Right cardiac atrium (tissue), 5 donors: ENCODE measurements around the gene MYO10. TPM values are rescaled to one million over a fixed set of nuclear protein-coding genes. Genes with fewer than 3 reads are reported as not detected.

ENCODE experiments used
- ATAC-seq, 2 donors: fragments of 200-7000 bp; cut with Tn5 transposase; one replicate each; pipeline versions ENCODE4 v1.8.0 to v1.9.1; 2020; ENCODE audit warnings: moderate library complexity in 2 of 2, mild to moderate bottlenecking in 1 of 2
- DNase-seq, 3 donors: peaks; one replicate each; pipeline ENCODE4 v3.0.0-alpha.2; 2020
- H3K27ac ChIP-seq: one replicate; pipeline ENCODE4 v1.5.1; 2013; ENCODE audit warnings: mild to moderate bottlenecking, low read length, control low read depth, moderate library complexity
- H3K27me3 ChIP-seq: one replicate; pipeline ENCODE4 v1.6.1; 2013; ENCODE audit not compliant: control insufficient read depth, insufficient read depth
- H3K4me1 ChIP-seq: one replicate; pipeline ENCODE4 v1.6.1; 2013; ENCODE audit warnings: low read length; ENCODE audit not compliant: control insufficient read depth, insufficient read depth
- H3K4me3 ChIP-seq: one replicate; pipeline ENCODE4 v1.5.1; 2013; ENCODE audit warnings: low read length, control low read depth
- H3K9me3 ChIP-seq: one replicate; pipeline ENCODE4 v1.6.1; 2013; ENCODE audit warnings: low read length; ENCODE audit not compliant: control insufficient read depth
- WGBS: extraction: QIAGEN DNeasy Blood & Tissue Kit; methylation state at CpG from one replicate; pipeline ENCODE4 v1.1.7; 2013; 5-methylcytosine and 5-hydroxymethylcytosine counted together
- intact Hi-C, 4 donors: fragments of 100-400 bp; cut with DNase I; formaldehyde crosslinking; loops; one replicate each; pipeline versions ENCODE4 v1.11.0 to v1.14.0; 2022 to 2023
- polyA plus RNA-seq: library from polyadenylated mRNA; stranded (reverse); fragments of 200-250 nt; gene quantifications from one replicate; pipeline ENCODE4 v1.2.3, GENCODE V29; 2013
- total RNA-seq, 4 donors: library from RNA; stranded (reverse); fragmentation: NEBNext Ultra II Directional; extraction: Animal tissue kit (Norgen Biotek cat#: 25700); gene quantifications; one replicate each; pipeline ENCODE4 v1.2.1, GENCODE V29; 2021
- donor health status: healthy with polysubstance abuse.
- donor health status: DM: no; HTN: yes; CAD: no.
- donor health status: DM: no; HTN: no; CAD: no.
- donor health status: DM: no; HTN: yes; CAD: no; lungs with severe emphysema.
- donor health status: DM: yes; HTN: yes; CAD: no.

The MYO10 gene
- total and polyA plus RNA-seq, 5 donors: 2.1 to 4.3 (median 3.1) TPM

GRCh38 chr5:16930496-16930895 is 5.6 kb downstream of the MYO10 start:
- H3K27me3 ChIP-seq: no peaks in the 10 kb centered on the region

GRCh38 chr5:16929831-16930230 is 6.3 kb downstream of the MYO10 start:
- no peaks in the 10 kb centered on the region for H3K9me3 ChIP-seq
- no peaks in the 10 kb centered on the region for H3K27me3 ChIP-seq
- no peak overlapping the region for H3K4me3 ChIP-seq
- no peak for ATAC-seq
- DNase-seq: no peak
- H3K27ac ChIP-seq: no peak overlapping the region
- peaks cover 1% of the 10 kb centered on the region for H3K4me1 ChIP-seq
- intact Hi-C loops: loop anchor here in 2 of 4 donors (10.0 kb wide), 4 partner anchors 135 to 255 kb away; no protein-coding TSS in a partner anchor
- 88% methylated on average over 3 of the region's 3 CpGs for WGBS

More at GRCh38 chr5:16930496-16930895, 5.6 kb downstream of the MYO10 start:
- ATAC-seq (no peak), DNase-seq (no peak)
- 63% methylated on average over 8 of the region's 8 CpGs for WGBS
- Histone ChIP-seq H3K9me3 (no peaks in the 10 kb centered on the region), H3K4me3 (no peak overlapping the region), H3K27ac (peak overlapping the region; percentile 19), H3K4me1 (peaks cover 1% of the 10 kb centered on the region)
- intact Hi-C loops: loop anchor here in 2 of 4 donors (10.0 kb wide), 4 partner anchors 134 to 254 kb away; no protein-coding TSS in a partner anchor

GRCh38 chr5:16929347-16929746 is 6.7 kb downstream of the MYO10 start:
- H3K27ac ChIP-seq: no peak overlapping the region
- 96% methylated on average over 2 of the region's 2 CpGs for WGBS
- H3K4me3 ChIP-seq: no peak overlapping the region
- intact Hi-C loops: no loop called here
- DNase-seq (no peak), ATAC-seq (no peak)
- H3K27me3 ChIP-seq: no peaks in the 10 kb centered on the region
- no peaks in the 10 kb centered on the region for H3K9me3 ChIP-seq
- H3K4me1 ChIP-seq: peaks cover 1% of the 10 kb centered on the region

- 90% methylated on average over 8 of the region's 8 CpGs for WGBS
- no peak overlapping the region for H3K4me3 ChIP-seq
- peaks cover 1% of the 10 kb centered on the region for H3K4me1 ChIP-seq
- H3K9me3 ChIP-seq: no peaks in the 10 kb centered on the region
- ATAC-seq: no peak
- no peaks in the 10 kb centered on the region for H3K27me3 ChIP-seq
- H3K27ac ChIP-seq: no peak overlapping the region
- no peak for DNase-seq
- intact Hi-C loops: no loop called here
Observed at GRCh38 chr5:16927613-16928012, 8.5 kb downstream of the MYO10 start.

- DNase-seq (no peak), ATAC-seq (no peak)
- peaks cover 1% of the 10 kb centered on the region for H3K4me1 ChIP-seq
- intact Hi-C loops: no loop called here
- 82% methylated on average over 8 of the region's 8 CpGs for WGBS
- no peak overlapping the region for H3K4me3 ChIP-seq
- no peaks in the 10 kb centered on the region for H3K27me3 ChIP-seq
- H3K27ac ChIP-seq: no peak overlapping the region
- H3K9me3 ChIP-seq: peaks cover 2% of the 10 kb centered on the region
Observed at GRCh38 chr5:16926417-16926816, 9.7 kb downstream of the MYO10 start.

GRCh38 chr5:16924206-16924605 is 11.9 kb downstream of the MYO10 start:
- ATAC-seq: no peak
- WGBS: 65% methylated on average over 8 of the region's 8 CpGs
- no peak overlapping the region for H3K4me3 ChIP-seq
- H3K9me3 ChIP-seq: peaks cover 2% of the 10 kb centered on the region
- no peak overlapping the region for H3K27ac ChIP-seq
- H3K27me3 ChIP-seq: no peaks in the 10 kb centered on the region
- intact Hi-C loops: no loop called here
- no peaks in the 10 kb centered on the region for H3K4me1 ChIP-seq
- no peak for DNase-seq

GRCh38 chr5:16922430-16922829 is 13.7 kb downstream of the MYO10 start:
- Histone ChIP-seq H3K4me1 (no peaks in the 10 kb centered on the region), H3K9me3 (peaks cover 2% of the 10 kb centered on the region), H3K4me3 (no peak overlapping the region), H3K27me3 (no peaks in the 10 kb centered on the region), H3K27ac (no peak overlapping the region)
- ATAC-seq (no peak), DNase-seq (no peak)
- intact Hi-C loops: no loop called here
- WGBS: 87% methylated on average over 3 of the region's 3 CpGs

- Histone ChIP-seq H3K4me3 (no peak overlapping the region), H3K27ac (no peak overlapping the region), H3K27me3 (no peaks in the 10 kb centered on the region), H3K4me1 (no peaks in the 10 kb centered on the region), H3K9me3 (peaks cover 2% of the 10 kb centered on the region)
- intact Hi-C loops: no loop called here
- ATAC-seq: no peak
- WGBS: 81% methylated on average over 4 of the region's 4 CpGs
- DNase-seq: no peak
Observed at GRCh38 chr5:16921211-16921610, 14.9 kb downstream of the MYO10 start.

GRCh38 chr5:16920109-16920816 is 15.8 kb downstream of the MYO10 start:
- Histone ChIP-seq H3K27me3 (no peaks in the 10 kb centered on the region), H3K27ac (no peak overlapping the region), H3K9me3 (peaks cover 2% of the 10 kb centered on the region), H3K4me3 (no peak overlapping the region), H3K4me1 (no peaks in the 10 kb centered on the region)
- no peak for ATAC-seq
- no peak for DNase-seq
- 97% methylated on average over 8 of the region's 8 CpGs for whole genome bisulfite sequencing
- intact Hi-C loops: no loop called here

- no peaks in the 10 kb centered on the region for H3K4me1 ChIP-seq
- H3K27ac ChIP-seq: no peak overlapping the region
- peaks cover 3% of the 10 kb centered on the region for H3K9me3 ChIP-seq
- H3K27me3 ChIP-seq: no peaks in the 10 kb centered on the region
- intact Hi-C loops: no loop called here
- 89% methylated on average over 8 of the region's 8 CpGs for WGBS
- DNase-seq: no peak
- ATAC-seq: no peak
- H3K4me3 ChIP-seq: no peak overlapping the region
Observed at GRCh38 chr5:16918891-16919671, 17.0 kb downstream of the MYO10 start.

GRCh38 chr5:16918156-16918555 is 17.9 kb downstream of the MYO10 start:
- no peak for ATAC-seq
- Histone ChIP-seq H3K4me1 (no peaks in the 10 kb centered on the region), H3K9me3 (peaks cover 3% of the 10 kb centered on the region), H3K27ac (no peak overlapping the region), H3K4me3 (no peak overlapping the region), H3K27me3 (no peaks in the 10 kb centered on the region)
- 87% methylated on average over 4 of the region's 4 CpGs for WGBS
- intact Hi-C loops: no loop called here
- no peak for DNase-seq
